DMS 273 treated with DMSO at 0.1 percent for 48 hours (cell line): ENCODE results near the gene CD46.

Experiments
- DNase-seq: peaks from one replicate; lab custom pipeline; 2025; lab: John Stamatoyannopoulos, UW

The CD46 gene

DNA sequence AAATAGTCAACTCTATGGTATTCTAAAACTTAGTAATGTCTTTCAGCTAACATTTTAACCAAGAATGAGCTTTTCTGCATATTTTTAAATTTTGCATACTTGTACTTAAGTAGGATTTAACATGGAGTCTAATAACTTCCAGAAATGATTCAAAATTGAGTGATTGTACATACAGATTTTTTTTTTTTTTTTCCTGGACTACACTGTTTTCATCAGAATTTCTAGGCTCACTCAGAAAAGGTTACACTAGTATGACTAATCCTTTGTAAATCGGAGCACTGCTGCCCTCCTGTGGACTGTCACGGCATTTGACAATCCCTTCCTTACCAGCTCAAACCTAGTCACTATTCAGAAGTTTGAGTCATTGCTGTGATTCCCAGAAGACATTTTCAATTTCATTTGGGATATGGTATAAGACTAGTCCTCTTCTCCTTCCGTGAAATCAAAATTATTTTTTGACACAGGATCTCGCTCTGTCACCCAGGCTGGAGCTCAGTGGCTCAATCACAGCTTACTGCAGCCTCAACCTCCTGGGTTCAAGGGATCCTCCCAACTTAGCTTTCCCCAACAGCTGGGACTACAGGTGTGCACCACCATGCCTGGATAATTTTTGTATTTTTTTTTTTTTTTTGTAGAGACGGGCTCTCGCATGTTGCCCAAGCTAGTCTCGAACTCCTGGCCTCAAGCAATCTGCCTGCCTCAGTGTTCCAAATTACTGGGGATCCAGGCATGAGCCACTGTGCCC, 45.5 kb downstream of the CD46 start:
- DNase-seq, result peak; percentile 39

GRCh38 chr1:207798847-207799246, 47.0 kb downstream of the CD46 start:
- no peak for DNase-seq

DNA sequence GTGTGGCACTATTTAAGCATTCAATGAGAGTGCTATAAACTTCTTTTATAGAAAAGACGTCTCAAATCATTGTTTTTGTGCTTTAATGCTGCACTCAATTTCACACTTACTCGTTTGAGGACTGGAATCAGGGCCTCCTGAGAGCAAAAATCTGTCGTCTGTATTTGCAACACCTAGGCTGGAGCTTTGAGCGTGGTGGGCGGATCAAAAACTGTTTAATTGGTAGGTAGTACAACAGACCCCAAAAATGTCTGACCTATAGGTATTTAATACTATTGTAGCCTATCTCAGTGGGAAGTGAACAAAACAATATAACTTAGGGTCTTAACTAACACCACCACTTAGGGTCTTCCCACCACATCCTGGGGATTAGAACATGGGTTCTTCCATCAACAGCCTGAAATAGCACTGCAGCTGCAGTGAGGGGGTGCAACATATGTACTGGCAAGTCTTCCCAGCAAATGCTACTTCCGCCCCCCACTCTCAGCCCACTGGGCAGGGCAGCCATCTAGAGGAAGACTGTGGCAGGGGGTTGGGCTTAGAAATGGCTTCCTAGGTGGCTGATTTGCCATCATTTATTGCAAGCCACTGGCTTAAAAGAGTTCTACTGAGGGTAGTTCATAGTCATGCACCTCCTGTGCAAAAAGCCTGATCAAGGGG, 48.3 kb downstream of the CD46 start:
- no peak for DNase-seq

DNA sequence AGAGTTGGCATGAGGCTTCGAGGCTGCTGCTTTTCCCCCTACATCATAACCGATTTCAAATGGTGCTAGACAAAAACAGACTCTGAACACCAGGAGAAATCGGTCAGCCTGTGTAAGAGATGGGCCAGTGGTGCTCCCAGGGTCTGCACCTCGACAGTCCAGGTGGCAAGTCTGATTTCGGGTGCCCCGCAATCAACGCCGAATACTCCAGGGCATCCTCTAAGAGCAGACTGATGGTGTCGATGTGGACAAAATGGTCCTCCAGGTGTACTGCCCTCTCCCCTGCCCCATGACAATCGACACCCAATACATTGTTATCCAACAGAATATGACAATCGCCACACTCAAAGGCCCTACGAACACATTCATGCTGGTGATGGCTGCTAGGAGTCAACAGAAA, 50.0 kb downstream of the CD46 start:
- no peak for DNase-seq

GRCh38 chr1:207803678-207804077, 51.8 kb downstream of the CD46 start:
- DNase-seq, result no peak

DNA sequence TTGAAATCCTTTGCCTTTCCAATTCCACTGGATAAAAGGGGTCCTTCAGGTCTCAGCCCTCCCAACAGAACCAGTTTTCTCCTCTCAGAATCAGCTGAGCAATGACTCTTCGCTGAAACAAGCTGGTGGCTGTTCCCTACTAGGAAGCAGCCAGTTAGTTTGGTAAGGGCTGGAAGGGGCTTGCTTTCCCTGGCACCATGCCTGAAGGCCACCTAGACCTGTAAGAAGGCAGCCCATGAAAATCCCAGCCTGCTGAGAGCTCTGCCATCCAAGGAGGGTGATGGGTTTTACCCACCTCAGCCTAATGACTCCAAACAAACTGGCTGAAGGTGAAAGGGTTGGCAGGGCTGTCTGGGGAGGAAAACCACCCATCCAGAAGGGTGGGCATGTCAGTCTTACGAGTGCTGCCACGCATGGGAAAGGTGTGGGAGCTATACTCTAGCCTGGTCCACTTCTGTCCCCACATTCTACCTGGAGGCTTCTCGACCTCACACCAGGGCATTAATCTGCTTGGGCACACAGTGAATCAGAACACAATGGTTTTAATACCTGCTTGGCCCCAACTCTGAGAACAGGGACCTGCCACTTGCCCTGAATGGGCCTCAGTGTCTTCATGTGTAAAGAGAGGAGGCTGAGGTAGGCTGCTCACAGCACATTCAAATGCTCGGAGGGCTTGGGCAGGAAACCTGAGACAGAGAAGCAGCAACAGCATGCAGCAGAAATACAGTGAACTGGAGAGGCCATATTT, 53.0 kb downstream of the CD46 start:
- DNase-seq, result no peak

DNA sequence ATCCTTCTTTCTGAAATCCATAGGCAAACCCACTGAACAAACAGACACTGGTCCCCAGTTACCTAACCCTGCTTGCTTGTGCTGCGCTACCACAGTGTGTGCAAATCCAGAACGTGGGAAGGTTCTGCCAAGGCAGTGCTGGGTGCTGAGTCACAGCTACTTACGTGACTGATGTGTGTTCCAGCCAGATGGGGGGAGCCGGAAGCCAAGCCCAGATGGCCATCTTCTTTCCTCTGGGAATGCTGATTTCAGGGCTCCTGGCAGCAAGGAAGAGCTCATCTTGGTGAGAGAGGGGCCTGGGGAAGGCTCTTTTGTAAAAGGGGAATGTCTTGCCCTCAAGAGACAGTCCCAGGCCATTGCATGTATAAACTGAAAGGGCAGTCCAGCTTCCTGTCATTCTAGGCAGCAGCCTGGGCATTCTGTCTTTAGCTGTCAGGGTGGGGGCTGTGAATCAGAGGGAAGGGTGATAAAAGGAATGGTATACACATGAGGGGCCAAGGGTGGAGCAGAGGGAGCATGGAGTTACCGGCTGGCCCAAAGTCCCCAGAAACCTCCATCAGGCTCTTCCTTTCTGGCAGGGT, 54.1 kb downstream of the CD46 start:
- peak; percentile 15 for DNase-seq

- DNase-seq, result no peak
These were observed 54.9 kb downstream of the CD46 start for GRCh38 chr1:207806531-207807325.

- DNase-seq, result no peak
These were observed 55.5 kb downstream of the CD46 start for GRCh38 chr1:207807326-207807689.

- no peak for DNase-seq
These were observed 56.0 kb downstream of the CD46 start for GRCh38 chr1:207807690-207808321.

DNA sequence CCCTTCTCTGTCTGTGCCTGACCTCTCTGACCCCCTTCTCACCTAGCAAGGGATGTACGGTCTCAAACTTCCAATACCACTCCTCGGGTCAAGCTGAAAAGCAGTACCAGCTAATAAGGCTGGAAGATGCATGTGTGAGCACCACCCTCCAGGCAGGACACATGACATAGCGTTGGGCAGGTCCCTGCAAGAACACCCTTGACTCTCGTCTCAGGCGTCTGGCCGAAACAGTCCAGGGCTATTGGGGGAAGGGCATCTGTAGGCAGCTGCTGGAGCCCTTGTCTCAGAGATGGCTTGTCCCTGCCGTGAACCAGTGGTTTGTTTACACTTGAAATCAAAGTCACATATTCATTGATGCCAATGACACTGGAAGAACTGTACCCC, 56.5 kb downstream of the CD46 start:
- DNase-seq, result no peak

GRCh38 chr1:207808911-207809555, 57.2 kb downstream of the CD46 start:
- no peak for DNase-seq

DNA sequence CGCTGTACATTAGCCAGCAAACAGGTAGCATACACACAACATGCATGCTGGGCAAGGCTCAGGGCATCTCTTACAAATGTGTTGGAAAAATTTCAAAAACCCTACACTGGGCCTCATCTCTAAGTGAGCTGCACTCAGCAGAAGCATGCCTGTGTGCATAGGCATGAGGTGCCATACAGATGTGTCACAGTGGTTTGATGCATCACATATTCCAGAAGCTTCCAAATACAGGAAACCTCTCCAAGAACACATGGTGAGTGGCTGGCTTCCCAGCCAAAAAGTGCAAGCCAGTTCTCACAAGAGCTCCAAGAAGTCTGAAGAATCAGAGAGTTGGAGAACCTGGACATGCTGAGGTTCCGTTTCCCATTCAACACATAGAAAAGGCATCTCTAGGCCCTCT, 58.3 kb downstream of the CD46 start:
- no peak for DNase-seq

DNA sequence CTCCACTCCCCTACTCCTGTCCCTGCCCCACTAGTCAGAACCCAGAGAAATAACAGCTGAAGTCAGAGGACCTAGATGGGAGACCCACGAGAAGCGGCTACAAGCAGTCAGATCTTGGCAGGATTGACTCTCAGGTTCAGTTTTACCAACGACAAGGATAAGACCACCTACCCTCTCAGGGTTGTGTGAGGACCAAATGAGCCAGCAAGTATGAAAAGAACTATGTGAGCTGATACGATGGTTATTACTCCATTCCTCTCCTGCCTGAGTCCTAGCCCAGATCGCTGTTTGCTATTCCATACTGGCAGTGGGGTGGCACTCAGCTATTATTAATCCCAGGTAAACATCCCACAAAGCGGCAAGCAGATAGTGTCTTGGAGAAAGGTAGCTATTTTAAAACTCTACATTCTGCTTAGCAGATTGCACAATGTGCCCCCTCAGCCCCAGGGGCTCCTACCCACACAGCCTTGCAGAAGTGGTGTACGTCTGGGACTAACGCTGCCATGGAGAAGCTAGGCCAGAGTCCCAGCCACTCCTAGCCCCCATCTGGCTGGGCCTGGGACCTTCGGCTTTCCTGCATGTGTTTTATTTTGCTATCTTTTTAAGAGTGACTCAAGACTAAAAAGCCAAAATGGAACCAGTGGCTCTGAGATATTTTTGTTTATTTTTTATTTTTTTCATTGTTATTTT, 58.9 kb downstream of the CD46 start:
- no peak for DNase-seq

DNA sequence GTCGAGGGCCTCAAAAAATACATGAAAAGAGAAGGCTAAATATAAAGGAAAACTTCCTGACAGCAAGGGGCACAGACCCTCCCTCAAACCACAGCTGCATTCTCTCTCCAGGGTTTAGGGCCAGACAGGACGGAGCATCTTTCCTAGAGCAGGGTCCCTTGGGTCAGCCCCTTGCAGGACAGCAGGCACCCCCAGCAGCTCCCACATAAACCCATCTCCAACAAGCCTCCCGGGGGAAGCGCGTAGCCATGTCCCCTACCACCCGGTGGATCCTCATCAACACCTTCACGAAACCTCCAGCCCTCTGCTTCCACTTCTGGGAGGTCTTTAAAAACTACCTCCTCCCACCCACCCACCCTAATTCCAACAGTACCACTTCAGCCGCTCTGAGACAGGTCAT, 59.5 kb downstream of the CD46 start:
- DNase-seq, result no peak

GRCh38 chr1:207811920-207812720, 60.3 kb downstream of the CD46 start:
- DNase-seq, result no peak

DNA sequence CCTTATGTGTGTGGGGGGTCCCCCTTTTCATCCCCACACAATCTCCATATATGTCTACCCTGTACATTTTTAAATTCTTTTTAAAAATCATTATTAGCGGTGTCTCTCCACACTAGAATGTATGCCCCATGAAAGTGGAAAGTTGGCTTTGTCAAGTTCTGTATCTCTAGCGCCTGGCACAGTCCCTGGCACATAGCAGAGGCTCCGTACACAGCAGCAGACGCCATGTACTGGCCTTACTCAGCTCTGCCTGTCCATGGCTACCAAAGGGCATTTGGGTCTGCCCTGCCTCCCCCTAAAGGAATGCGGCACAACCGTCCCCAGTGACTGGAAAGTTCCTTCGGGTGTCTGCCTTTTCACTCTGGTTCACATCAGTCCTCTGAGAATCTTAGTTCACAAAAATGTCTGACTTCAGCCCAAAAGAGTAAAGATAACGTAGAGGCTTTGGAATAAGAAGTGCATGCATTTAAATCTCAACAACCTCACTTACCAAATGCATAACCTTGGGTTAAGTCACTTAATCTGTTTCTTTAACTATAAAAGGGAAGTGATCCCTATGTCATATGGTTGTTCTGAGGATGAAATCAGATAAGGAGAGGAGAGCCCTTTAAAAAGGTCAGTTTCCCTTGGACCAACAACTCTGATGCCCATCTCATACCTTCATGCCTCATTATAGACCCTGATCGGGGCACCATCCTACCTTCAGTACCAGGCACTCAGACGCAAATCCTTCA, 61.1 kb downstream of the CD46 start:
- no peak for DNase-seq

DNA sequence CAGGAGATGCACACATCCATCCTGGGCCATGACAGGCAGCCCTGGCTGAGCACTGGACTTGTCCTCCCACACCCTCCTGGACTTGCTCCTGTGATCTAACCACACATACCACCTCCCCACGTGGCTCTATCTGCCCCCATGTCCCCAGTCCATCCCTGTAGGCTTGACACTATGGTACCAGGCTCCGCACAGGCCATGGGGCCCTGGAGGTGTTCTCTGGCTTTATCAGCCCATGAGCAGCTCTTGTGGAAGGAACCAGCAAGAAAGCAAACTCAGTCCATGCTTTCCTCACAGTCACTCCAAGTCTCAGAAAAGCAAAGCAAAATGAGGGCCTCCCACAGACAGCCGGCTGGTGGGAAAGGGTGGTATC, 61.6 kb downstream of the CD46 start:
- no peak for DNase-seq

- no peak for DNase-seq
These were observed 62.1 kb downstream of the CD46 start for GRCh38 chr1:207813946-207814345.
